ENCODE data around the gene GPX6. TPM values are rescaled to one million over a fixed set of nuclear protein-coding genes. Genes with fewer than 3 reads are reported as not detected.

The GPX6 gene
- total and polyA plus RNA-seq, 2 of the 13 experiments (the other 11 are each of a cell fraction or from before 2014, with no cell fraction given), result not detected

DNA sequence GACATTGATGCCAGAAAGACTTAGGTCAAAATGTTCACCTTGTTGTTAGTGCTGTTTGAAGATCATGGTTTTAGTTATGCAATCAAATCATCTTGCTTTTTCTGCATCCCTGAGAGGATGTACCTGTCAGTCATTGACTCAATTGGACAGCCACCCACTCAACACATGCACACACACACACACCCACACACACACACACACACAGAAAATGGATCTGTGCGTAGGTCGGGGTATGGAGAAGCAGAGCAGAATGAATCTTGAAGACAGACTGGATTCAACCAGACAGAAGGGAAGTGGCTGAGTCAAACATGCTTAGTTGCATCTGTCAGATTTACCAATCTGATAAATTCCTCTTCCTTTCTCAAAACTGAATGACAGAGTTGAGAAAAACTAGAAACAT lies 53.2 kb downstream of the GPX6 start (continued):
- TF ChIP-seq, protein P1, sequence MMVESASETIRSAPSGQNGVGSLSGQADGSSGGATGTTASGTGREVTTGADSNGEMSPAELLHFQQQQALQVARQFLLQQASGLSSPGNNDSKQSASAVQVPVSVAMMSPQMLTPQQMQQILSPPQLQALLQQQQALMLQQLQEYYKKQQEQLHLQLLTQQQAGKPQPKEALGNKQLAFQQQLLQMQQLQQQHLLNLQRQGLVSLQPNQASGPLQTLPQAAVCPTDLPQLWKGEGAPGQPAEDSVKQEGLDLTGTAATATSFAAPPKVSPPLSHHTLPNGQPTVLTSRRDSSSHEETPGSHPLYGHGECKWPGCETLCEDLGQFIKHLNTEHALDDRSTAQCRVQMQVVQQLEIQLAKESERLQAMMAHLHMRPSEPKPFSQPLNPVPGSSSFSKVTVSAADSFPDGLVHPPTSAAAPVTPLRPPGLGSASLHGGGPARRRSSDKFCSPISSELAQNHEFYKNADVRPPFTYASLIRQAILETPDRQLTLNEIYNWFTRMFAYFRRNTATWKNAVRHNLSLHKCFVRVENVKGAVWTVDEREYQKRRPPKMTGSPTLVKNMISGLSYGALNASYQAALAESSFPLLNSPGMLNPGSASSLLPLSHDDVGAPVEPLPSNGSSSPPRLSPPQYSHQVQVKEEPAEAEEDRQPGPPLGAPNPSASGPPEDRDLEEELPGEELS (CRISPR knock-in tag; IDR thresholded peaks at IDR 0.05), result no peak

DNA sequence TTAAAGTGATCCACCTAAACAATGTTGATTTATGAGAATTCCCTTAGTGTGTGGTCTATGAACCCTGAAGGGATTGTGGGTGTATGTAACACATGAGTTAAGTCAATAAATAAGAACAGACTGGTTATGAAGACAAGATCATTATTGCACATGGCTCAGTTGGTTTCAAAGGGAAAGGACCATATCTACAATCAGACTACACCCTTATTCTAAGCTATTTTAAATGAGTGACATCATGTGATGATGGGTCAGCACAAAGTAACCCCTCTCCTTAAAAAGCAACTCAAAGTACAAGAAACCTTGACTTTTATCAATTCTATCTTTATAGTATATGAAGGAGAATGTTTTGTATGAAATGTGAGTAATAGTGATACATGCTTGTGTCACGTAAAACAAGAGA lies 57.0 kb downstream of the GPX6 start:
- WGBS (ENCODE audit: low lambda C conversion rate), result 7% methylated on average over 1 of the region's 1 CpG
- peaks cover 0 to 12% of the 10 kb centered on the region in 2 experiments; a peak in 2 of 5 replicates for H3K27me3 ChIP-seq (ENCODE audit: control insufficient read depth in 1 of 2, insufficient read depth in 2 of 2, low read length in 2 of 2)
- H3K9ac ChIP-seq (ENCODE audit: insufficient read depth, low read depth, low read length), result no peak overlapping the region
- H3K4me2 ChIP-seq (ENCODE audit: low read depth, low read length), result no peak overlapping the region
- no peak overlapping the region for H3K4me3 ChIP-seq (replicated peaks in 1 of 3; ENCODE audit: insufficient read depth in 1 of 3, low read depth in 2 of 3, low read length in 3 of 3)
- no peaks in the 10 kb centered on the region for H3K79me2 ChIP-seq (ENCODE audit: insufficient read depth, low read length)
- no peak for FAIRE-seq
- no peaks in the 10 kb centered on the region for H3K9me3 ChIP-seq (ENCODE audit: low read length)
- H3K27ac ChIP-seq (ENCODE audit: extremely low read length, insufficient read depth, low read length), result no peak overlapping the region
- TF ChIP-seq ZSCAN30 (CRISPR knock-in tag; IDR thresholded peaks at IDR 0.05) (no peak), ZSCAN12 (CRISPR knock-in tag; IDR thresholded peaks at IDR 0.05) (no peak), LCORL (IDR thresholded peaks at IDR 0.05) (no peak), LCORL (CRISPR knock-in tag; IDR thresholded peaks at IDR 0.05) (no peak), CHCHD3 (CRISPR knock-in tag; IDR thresholded peaks at IDR 0.05) (no peak), PHB2 (IDR thresholded peaks at IDR 0.05; ENCODE audit: partially characterized antibody) (no peak), ZNF143 (CRISPR knock-in tag; IDR thresholded peaks at IDR 0.05) (no peak), ZNF670 (CRISPR knock-in tag; IDR thresholded peaks at IDR 0.05; ENCODE audit: borderline replicate concordance) (no peak), TOE1 (CRISPR knock-in tag; IDR thresholded peaks at IDR 0.05) (no peak), ELF3 (CRISPR knock-in tag; IDR thresholded peaks at IDR 0.05) (no peak), ZFP36 (IDR thresholded peaks at IDR 0.05; ENCODE audit: borderline replicate concordance, low read depth, low read length, partially characterized antibody) (no peak), ZFP36L2 (CRISPR knock-in tag; IDR thresholded peaks at IDR 0.05) (no peak), SPEN (CRISPR knock-in tag; IDR thresholded peaks at IDR 0.05; ENCODE audit: low read depth) (no peak)
- TF ChIP-seq, protein P2, sequence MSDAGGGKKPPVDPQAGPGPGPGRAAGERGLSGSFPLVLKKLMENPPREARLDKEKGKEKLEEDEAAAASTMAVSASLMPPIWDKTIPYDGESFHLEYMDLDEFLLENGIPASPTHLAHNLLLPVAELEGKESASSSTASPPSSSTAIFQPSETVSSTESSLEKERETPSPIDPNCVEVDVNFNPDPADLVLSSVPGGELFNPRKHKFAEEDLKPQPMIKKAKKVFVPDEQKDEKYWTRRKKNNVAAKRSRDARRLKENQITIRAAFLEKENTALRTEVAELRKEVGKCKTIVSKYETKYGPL (CRISPR knock-in tag; IDR thresholded peaks at IDR 0.05), result no peak
- TF ChIP-seq, protein P3, sequence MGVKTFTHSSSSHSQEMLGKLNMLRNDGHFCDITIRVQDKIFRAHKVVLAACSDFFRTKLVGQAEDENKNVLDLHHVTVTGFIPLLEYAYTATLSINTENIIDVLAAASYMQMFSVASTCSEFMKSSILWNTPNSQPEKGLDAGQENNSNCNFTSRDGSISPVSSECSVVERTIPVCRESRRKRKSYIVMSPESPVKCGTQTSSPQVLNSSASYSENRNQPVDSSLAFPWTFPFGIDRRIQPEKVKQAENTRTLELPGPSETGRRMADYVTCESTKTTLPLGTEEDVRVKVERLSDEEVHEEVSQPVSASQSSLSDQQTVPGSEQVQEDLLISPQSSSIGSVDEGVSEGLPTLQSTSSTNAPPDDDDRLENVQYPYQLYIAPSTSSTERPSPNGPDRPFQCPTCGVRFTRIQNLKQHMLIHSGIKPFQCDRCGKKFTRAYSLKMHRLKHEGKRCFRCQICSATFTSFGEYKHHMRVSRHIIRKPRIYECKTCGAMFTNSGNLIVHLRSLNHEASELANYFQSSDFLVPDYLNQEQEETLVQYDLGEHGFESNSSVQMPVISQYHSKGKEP (CRISPR knock-in tag; IDR thresholded peaks at IDR 0.05), result no peak
- TF ChIP-seq, protein P4, sequence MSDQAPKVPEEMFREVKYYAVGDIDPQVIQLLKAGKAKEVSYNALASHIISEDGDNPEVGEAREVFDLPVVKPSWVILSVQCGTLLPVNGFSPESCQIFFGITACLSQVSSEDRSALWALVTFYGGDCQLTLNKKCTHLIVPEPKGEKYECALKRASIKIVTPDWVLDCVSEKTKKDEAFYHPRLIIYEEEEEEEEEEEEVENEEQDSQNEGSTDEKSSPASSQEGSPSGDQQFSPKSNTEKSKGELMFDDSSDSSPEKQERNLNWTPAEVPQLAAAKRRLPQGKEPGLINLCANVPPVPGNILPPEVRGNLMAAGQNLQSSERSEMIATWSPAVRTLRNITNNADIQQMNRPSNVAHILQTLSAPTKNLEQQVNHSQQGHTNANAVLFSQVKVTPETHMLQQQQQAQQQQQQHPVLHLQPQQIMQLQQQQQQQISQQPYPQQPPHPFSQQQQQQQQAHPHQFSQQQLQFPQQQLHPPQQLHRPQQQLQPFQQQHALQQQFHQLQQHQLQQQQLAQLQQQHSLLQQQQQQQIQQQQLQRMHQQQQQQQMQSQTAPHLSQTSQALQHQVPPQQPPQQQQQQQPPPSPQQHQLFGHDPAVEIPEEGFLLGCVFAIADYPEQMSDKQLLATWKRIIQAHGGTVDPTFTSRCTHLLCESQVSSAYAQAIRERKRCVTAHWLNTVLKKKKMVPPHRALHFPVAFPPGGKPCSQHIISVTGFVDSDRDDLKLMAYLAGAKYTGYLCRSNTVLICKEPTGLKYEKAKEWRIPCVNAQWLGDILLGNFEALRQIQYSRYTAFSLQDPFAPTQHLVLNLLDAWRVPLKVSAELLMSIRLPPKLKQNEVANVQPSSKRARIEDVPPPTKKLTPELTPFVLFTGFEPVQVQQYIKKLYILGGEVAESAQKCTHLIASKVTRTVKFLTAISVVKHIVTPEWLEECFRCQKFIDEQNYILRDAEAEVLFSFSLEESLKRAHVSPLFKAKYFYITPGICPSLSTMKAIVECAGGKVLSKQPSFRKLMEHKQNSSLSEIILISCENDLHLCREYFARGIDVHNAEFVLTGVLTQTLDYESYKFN (CRISPR knock-in tag; conservative IDR thresholded peaks at IDR 0.05), result no peak
- H3K4me1 ChIP-seq (ENCODE audit: insufficient read depth, low read length), result peaks cover 5% of the 10 kb centered on the region; the same call in 1 of the 2 replicates
- no TSS peak for BruUV-seq (replicated peaks)
- intact Hi-C loops (cut with micrococcal nuclease; ENCODE audit: unreplicated experiment) (no loop called here), in situ Hi-C loops (cut with HindIII; ENCODE audit: extremely low pct_ligation_motif_present, low pct_unique_long_range_greater_than_20kb) (no loop called here)
- no peaks in the 10 kb centered on the region for H3K36me3 ChIP-seq (replicated peaks in 1 of 2; ENCODE audit: control insufficient read depth in 1 of 2, insufficient read depth in 2 of 2, low read length in 2 of 2)
- POLR2A ChIA-PET, result no interaction called here
- CTCF ChIA-PET (ENCODE audit: low intra/inter-chr PET ratio, low total read pairs), result no interaction called here
- H4K20me1 ChIP-seq (ENCODE audit: insufficient read depth, low read length), result no peaks in the 10 kb centered on the region
- H2AFZ ChIP-seq (ENCODE audit: low read length), result no peak overlapping the region
- no peak for DNase-seq (ENCODE audit: low spot score)
- no peak for ATAC-seq
